HG02759 (cell line): ENCODE data around the gene HIC2.
"Not testable (repeated sequence)": the region's sequence is repeated elsewhere in the genome, so short reads cannot be mapped to it uniquely, and the experiment has no call there.

Experiments used
- ATAC-seq: cut with Tn5 transposase; IDR thresholded peaks from one replicate; pipeline ENCODE4 v1.9.1; 2021; ENCODE audit warnings: mild to moderate bottlenecking, moderate library complexity; ENCODE audit not compliant: unreplicated experiment

Gene HIC2, protein sequence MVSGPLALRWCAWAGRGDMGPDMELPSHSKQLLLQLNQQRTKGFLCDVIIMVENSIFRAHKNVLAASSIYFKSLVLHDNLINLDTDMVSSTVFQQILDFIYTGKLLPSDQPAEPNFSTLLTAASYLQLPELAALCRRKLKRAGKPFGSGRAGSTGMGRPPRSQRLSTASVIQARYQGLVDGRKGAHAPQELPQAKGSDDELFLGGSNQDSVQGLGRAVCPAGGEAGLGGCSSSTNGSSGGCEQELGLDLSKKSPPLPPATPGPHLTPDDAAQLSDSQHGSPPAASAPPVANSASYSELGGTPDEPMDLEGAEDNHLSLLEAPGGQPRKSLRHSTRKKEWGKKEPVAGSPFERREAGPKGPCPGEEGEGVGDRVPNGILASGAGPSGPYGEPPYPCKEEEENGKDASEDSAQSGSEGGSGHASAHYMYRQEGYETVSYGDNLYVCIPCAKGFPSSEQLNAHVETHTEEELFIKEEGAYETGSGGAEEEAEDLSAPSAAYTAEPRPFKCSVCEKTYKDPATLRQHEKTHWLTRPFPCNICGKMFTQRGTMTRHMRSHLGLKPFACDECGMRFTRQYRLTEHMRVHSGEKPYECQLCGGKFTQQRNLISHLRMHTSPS

DNA sequence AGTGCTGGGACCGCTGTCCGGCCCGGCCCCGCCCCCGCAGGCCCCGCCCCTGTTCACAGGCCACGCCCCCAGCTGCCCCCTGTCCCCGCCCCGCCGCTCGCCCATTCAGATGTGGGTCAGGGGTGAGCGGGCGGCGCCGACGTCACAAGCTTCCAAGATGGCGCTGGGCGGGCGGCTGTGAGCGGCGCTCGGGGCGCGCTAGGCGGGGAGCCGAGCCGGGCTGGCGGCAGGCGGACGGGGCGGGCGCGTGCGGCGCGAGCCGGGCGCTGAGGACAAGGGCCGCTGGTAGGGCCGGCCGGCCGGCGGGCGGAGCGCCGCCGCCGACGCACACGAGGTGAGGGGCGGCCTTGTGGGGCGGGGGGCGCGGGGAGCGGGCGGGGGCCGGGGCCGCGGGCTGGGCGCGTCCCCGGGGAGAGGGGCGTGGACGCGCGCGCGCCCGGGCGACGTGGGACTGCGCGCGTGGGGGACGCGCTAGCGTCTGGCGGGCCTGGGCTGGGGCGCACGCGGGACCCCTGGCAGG lies at the start of gene HIC2:
Gene HIC2, plus strand, starts transcription at position 145 of the 520 bp plus-strand sequence. CDS start 25,461 bp downstream, outside the sequence.
- ATAC-seq = peak; percentile 80

DNA sequence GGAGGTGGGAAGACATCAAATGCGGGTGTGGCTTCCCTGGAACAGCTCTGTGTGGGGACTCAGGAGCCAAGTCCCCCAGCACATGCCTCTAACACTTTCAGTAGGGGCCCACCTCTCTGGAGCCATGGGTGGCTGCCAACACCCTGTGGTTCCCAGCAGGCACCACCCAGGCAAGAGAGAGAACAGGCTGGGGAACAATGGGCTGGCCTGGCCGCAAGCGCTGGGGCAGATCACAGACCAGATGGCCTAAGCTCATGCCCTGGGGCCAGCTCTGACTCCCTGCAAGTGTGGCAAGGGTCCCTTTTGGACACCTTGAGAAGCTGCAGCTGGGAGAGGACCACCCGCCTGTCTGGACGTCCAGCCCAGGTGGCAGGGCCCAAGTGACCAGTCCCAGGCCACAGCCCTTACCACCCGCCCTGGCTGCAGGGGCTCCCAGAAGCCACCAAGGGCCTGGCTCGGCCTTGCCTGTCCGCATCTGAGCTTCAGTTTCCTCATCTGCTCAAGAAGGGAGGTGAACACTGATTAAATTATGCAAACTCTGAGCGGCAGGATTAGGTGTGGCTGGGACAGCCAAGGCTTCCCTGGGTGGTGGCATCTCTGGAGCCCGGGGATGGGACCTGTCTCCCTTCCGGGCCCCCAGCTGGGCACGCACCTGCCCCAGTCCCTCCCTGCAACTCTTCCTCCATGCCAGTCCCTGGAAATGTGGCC lies 48.4 kb upstream of the HIC2 start:
- ATAC-seq = not testable (repeated sequence)

DNA sequence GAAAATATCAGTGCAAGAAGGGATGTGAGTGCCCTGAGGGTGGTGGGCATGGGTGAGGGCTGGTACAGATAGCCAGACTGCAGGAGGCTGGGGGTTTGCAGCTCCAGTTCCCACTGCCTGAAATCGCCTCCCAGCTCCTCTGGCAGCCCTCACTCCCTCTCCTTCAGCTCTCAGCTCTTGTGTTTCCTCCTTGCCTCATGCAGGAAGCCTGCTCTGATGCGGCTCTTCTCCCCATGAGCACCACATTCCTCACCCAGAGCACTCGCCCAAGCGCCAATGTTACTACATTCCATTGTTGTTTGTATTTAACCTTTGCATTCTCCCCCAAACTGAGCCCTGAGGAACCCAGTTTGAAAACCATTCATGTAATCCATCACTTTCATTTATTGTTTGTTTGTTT lies 41.3 kb upstream of the HIC2 start:
- not testable (repeated sequence) for ATAC-seq

DNA sequence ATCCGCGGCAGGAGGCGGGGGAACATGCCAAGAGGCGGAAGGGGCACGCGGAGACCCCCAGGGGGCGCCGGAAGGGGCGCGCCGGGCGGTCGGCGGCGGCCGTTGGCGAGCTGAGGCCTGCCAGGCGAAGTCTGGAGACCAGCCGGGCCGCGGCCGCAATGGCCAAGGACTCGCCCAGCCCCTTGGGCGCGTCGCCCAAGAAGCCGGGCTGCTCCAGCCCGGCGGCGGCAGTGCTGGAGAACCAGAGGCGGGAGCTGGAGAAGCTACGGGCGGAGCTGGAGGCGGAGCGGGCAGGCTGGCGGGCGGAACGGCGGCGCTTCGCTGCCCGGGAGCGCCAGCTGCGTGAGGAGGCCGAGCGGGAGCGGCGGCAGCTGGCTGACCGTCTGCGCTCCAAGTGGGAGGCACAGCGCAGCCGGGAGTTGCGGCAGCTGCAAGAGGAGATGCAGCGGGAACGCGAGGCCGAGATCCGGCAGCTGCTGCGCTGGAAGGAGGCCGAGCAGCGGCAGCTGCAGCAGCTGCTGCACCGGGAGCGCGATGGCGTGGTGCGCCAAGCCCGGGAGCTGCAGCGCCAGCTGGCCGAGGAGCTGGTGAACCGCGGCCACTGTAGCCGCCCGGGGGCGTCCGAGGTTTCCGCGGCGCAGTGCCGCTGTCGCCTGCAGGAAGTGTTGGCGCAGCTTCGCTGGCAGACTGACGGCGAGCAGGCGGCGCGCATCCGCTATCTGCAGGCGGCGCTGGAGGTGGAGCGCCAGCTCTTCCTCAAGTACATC lies 33.3 kb upstream of the HIC2 start, which contains the start of gene RIMBP3B:
Gene RIMBP3B, plus strand, starts transcription at position 51 of the 767 bp plus-strand sequence. Its CDS starts 108 bp downstream, at position 159.
- ATAC-seq = peak; percentile 75

DNA sequence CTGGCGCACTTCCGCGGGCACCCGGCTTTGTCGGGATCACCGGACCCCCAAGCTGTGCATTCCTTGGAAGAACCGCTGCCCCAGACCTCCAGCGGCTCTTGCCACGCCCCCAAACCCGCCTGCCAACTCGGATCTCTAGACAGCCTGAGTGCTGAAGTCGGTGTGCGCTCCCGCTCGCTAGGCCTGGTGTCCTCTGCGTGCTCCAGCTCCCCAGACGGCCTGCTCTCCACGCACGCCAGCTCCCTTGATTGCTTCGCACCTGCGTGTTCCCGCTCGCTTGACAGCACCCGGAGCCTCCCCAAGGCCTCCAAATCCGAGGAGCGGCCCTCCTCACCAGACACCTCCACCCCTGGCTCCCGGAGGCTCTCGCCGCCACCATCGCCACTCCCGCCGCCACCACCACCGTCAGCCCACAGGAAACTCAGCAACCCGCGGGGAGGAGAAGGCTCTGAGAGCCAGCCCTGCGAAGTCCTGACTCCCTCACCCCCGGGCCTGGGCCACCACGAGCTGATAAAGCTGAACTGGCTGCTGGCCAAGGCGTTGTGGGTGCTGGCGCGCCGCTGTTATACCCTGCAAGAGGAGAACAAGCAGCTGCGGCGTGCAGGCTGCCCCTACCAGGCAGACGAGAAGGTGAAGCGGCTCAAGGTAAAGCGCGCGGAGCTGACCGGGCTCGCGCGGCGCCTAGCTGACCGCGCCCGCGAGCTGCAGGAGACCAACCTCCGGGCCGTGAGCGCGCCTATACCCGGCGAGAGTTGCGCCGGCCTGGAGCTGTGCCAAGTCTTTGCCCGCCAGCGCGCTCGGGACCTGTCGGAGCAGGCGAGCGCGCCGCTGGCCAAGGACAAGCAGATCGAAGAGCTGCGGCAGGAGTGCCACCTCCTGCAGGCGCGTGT lies 32.5 kb upstream of the HIC2 start:
- ATAC-seq = peak; percentile 30

DNA sequence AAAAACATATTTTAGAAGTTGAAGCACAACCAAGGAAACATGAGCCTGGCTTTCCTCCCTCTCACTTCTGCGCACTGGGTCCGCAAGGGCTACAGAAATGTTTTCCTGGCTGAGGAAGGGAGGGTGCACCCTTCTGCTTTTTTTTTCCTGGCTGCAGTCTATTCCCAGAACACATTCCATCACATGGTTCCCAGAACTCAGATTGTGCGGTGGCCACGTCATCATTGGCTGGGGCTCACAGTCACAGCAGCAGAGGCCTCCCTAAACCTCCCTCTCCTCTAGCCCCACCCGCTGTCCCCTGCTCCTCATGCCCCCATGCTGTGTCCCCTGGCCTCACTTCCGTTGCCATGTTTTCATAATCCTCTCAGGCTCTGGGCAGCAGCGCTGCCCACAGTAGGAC lies 27.7 kb upstream of the HIC2 start:
- ATAC-seq = not testable (repeated sequence)

DNA sequence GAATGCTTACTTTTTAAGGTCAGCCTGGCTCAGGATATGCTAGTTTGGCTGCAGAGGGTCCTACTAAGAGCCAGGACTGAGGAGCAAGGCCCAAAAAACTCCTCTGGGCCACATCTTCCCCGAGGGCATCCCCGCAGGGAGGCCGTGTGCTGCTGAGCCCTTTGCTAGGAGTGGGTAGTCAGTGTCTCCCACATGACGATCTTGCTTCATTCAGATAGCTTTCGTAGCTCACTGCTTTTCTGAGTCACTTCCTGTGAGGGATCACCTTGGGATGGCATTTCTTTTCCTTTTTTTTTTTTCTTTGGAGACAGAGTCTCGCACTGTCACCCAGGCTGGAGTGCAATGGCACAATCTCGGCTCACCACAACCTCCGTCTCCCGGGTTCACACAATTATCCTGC lies 27.2 kb upstream of the HIC2 start:
- not testable (repeated sequence) for ATAC-seq

DNA sequence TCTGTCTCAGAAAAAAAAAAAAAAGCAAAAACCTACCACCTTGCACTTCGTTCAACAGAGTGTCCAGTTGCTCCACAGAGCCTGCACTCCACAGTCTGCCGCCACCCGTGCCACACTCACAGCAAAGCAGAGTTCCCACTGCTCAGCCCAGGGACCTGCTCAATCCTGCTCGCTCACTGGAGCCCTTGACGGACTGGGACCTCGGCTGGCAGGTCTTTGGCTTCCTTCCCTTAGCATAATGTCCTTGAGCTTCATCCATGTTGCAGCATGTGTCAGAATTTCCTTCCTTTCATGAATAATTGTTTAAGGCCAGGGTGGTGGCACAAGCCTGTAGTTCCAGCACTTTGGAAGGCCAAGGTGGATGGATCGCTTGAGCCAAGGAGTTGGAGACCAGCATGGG lies 22.6 kb upstream of the HIC2 start:
- not testable (repeated sequence) for ATAC-seq

DNA sequence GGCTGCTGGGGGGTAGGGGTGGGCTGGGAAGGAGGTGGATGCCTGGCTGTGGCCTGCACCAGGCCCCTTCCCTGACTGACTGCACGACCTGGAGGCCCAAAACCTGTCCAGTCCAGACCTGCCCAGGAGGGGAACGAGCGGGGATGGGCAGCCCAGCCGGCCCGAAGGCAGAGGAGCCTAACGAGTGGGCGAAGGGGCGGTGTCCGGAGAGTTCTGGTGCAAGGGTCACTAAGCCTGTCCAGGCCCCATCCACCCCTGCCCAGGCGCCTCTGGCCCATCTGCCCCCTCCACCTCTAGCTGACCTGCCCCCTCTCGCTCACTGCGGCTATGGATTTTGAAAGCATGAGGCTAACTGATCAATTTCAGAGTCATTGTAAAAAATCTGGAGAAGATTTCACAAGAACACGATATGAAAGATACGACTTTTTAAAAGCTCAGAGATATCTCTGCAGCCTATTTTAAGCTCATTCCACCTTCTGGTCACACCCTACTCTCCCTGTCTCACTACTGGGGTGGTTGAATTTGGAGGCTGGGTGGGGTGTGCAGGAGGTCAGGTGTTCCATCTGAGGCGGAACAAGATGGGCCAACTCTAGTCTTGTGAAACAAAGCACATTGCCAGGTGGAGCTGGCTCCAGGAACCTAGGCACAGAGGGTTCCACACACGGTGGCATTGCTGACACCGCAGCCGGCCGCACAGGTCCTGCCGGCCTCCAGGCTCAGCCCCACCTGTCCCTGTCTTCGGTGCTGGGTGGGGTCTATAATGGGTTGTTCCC lies 15.8 kb upstream of the HIC2 start:
- not testable (repeated sequence) for ATAC-seq

DNA sequence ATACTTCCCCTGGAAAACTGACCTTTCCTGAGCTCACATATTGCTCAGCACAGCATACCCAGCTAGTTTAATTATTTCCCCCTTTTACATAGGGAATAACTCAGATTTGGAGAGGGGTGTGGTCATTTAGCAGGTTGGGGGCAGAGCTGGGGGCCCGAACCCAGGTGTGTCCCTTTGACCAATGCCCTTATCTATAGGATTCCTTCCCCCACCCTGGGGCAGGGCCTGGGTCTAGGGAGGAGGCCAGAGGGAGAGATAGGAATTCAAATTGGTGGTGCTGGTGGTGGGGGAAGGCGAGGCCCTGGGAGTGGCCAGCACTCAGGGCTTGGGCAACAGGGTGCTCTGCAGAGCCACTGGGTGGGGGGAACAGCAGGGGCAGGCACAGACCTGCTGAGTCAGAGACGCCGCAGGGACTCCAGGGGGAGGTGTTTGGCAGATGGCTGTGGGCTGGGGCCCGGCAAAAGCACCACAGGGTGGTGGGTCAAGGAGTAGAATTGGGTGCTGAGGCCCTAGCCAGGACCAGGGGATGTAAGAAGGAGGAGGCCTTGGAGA lies 14.3 kb upstream of the HIC2 start:
- ATAC-seq = not testable (repeated sequence)

DNA sequence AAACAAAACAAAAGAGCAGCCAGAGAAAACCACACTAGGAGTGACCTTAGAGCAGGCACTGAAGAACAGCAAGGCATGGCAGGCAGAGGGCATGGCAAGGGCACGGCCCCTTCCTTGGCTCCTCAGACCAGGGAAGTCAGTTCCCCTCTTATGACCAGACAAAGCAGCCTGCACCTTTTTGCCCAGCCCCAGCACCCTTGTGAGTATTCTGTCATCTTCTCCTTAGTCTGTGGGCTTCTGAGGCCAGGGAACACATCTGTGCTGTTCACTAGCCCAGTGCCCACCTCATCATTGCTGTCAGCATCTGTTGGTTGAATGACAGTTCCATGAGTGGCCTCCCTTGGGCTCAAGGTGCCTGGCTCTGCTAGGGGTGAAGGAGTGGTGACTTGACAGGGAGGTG lies 10.0 kb upstream of the HIC2 start:
- ATAC-seq = not testable (repeated sequence)

DNA sequence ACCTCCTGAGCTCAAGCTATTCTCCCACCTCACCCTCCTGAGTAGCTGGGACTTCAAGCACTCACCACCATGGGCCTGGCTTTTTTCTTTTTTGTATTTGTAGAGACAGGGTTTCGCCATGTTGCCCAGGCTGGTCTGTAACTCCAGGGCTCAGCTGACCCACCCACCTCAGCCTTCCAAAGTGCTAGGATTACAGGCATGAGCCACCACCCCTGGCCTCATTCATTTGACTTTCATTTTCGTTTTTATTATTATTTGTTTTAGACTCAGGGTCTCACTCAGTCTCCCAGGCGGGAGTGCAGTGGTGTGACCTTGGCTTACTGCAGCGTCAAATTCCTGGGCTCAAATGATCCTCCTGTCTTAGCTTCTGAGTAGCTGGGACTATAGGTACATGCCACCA lies 9.4 kb upstream of the HIC2 start:
- not testable (repeated sequence) for ATAC-seq

DNA sequence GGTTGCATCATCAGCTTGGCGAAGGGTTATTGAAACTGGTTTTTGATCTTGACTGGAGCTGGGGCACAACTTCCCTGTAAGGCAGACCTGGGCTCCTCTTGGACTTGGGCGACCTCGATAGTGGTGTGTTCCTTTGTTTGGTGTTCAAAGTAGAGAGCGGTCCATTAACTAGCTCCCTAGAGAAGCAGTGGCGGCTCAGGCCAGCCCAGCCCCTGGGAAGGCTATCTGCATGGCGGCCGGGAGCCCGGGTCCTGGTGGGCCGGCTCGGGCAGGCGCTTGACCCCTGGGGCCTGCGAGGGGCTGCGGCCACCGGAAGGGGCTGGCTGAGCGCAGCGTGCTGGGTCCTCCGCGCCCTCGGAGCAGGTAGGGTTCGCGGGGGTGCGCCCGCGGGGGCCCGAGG lies 796 bp upstream of the HIC2 start:
- not testable (repeated sequence) for ATAC-seq

DNA sequence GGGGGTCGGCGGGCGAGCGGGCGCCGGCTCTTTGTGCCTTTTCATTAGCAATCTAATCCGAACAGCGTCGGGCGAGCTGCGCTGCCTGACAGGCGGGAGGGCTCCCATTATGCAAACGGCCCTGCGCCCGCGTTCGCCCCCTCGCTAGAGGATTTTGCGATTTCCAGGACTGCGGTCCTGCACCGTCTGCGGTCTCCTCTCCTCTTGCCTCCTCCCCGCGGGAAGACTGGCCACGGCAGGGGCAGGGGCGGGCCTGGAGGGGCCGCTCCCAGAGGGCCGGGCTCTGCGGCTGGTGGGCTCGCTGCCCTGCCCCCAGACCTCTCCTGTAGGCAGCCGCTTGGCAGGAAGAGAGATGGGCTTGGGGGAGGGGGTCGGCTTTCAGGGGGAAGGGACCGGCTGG lies 682 bp downstream of the HIC2 start:
- ATAC-seq = peak; percentile 36

DNA sequence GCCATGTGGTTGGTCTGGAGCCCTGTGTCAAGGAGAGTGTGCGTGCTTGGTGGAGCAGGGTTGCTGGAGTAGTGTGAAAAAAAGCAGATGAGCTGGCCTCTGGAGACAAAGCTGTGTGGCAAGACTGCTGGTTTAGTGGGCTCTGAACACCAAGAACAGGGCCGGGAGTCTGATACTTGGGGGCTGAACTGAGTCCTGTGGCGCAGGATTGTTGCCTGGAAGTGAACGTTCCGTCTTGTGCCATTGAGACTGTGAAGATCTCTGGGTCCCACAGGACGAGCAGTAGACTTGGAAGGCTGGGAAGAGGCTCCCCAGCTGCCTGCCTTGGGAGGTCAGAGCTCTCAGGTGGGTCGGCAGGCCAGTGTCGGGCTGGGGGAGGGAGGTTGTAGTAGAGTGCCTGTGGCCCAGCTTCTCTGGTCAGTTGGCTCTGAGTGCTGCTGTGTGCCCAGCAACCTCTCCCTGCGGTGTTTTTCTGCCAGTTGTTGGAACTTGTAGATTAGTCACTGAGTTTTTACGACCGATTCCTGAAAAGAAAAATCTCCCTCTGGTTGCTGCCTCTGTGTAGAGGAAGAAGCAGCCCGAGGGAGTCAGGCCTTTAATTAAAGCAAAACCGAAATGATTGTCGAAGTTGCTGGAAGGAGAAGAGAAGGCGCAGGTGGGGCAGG lies 1.9 kb downstream of the HIC2 start:
- ATAC-seq = not testable (repeated sequence)

DNA sequence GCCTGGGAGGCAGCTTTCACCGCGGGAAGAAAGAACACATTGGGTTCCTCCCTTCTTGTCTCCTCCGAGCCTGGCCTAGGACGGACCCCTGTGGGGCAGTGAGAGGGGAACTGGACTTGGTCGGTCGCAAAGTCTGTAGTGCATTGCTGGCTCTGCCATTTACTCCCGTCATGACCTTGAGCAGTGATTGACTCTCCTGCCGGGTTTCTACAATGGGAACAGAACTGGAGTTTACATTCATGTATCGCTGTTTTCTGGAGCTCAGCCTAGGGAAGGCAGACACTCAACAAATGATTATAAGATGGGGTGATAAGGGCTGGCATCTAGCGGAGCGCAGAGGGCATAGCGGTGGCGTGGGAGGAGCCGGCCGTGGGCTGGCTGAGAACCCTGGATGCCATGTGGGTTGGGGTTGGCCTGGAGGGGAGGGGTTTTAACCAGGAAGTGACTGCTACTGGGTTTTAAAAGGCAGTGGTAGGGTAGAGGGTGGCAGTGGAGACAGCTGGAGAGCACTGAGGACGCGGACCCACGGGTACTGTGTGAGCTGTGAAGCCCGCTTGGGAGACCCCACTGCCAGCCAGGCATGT lies 3.1 kb downstream of the HIC2 start:
- ATAC-seq = not testable (repeated sequence)

DNA sequence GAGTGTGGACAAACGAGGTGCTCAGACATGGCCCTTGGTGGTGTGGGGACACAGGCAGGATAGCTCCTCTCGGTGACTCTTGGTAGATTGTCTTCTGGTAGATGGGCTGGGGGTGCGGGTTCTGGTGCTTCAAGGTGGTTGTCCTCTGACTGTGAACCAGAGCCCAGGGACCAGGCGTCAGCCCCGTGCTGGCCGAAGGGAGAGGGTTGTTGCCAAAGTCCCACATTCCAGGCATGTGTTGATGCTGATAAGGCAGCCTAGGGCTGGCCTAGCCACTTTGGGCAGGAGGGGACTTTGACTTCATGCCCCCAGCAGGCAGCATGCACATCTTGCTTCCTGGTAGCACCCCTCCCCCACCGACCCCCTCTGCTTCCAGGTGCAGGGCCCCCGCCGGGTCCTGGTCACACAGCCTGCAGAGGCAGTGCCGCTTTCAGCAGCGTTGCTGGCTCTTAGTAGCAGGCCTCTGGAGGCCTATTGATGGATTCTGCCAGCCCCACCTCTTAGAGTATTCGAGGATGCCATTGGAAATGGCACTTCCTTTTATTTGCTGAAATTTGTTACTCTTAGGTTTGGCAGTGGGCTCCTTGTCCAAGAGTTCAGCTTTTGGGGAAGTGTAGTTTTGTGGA lies 7.0 kb downstream of the HIC2 start:
- ATAC-seq = not testable (repeated sequence)
